Skin of body (tissue), 2 donors: ENCODE measurements around the gene LMF2. TPM values are rescaled to one million over a fixed set of nuclear protein-coding genes. Genes with fewer than 3 reads are reported as not detected.
"Not testable (repeated sequence)": the region's sequence is repeated elsewhere in the genome, so short reads cannot be mapped to it uniquely, and the experiment has no call there.

Experiments used
- DNase-seq: peaks from one replicate; lab custom pipeline; 2025; lab: John Stamatoyannopoulos, UW
- total RNA-seq: library from RNA; depleted of rRNA; stranded (reverse); fragments of >200 nt; gene quantifications from one replicate; pipeline ENCODE4 v1.2.3, GENCODE V29; 2014

LMF2 gene
- total RNA-seq, 1 donor from 2014 or later, result 16.1 TPM

DNA sequence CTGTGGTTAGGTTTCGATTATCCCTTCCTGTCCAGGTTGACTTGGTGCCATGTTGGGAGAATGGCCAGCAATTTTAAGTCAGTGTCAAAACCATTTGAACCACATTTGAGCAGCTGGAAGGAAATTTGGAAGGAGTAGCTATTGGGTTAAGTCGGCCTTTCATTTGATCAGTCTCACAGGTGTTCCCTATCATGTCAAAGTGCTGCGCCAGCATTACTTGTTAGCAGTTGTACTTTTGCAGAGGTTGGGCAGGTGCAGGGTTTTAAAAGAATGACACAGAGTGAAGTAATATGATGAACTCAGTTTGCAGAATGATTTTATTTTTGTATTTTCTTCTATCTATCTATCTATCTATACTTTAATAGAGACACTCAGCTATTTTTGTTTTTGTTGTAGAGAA, 28.7 kb upstream of the LMF2 start:
- DNase-seq, result no peak

DNA sequence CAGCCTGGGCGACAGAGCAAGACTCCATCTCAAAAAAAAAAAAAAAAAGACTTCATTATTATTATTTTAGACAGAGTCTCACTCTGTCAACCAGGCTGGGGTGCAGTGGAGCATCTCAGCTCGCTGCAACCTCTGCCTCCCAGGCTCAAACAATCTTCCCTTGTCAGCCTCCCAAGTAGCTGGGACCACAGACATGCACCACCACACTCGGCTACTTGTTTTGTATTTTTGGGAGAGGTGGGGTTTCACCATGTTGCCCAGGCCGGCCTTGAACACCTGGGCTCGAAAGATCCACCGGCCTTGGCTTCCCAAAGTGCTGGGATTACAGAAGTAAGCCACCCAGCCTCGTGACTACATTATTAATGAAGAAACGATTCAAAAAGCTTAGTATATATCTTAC, 27.6 kb upstream of the LMF2 start:
- no peak for DNase-seq

DNA sequence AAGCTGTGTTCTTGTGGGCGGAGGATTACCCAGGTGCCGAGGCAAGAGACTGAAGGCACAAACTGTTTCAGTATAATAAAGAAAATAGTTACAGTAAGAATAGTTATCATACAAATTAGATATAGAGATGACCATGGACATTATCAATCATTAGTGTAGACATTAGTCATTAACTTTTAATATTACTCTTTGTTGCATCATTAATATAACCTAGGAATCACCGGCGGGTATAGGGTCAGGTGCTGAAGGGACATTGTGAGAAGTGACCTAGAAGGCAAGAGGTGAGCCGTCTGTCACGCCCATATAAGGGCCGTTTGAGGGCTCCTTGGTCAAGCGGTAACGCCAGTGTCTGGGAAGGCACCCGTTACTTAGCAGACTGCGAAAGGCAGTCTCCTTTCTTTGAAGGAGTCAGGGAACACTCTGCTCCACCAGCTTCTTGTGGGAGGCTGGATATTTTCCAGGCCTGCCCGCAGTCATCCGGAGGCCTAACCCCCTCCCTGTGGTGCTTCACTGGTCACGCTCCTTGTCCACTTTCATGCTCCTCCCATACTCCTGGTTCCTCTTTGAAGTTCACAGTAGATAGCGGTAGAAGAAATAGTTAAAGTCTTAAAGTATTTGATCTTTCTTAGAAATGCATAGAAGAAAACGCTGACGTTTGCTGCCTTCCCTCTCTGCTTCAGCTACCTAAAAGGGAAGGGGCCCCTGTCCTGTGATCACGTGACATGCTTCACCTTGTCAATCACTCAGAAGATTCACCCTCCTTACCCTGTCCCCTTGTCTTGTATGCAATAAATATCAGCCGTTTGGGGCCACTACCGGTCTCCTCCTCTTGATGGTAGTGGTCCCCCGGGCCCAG, 26.6 kb upstream of the LMF2 start:
- DNase-seq, result not testable (repeated sequence)

DNA sequence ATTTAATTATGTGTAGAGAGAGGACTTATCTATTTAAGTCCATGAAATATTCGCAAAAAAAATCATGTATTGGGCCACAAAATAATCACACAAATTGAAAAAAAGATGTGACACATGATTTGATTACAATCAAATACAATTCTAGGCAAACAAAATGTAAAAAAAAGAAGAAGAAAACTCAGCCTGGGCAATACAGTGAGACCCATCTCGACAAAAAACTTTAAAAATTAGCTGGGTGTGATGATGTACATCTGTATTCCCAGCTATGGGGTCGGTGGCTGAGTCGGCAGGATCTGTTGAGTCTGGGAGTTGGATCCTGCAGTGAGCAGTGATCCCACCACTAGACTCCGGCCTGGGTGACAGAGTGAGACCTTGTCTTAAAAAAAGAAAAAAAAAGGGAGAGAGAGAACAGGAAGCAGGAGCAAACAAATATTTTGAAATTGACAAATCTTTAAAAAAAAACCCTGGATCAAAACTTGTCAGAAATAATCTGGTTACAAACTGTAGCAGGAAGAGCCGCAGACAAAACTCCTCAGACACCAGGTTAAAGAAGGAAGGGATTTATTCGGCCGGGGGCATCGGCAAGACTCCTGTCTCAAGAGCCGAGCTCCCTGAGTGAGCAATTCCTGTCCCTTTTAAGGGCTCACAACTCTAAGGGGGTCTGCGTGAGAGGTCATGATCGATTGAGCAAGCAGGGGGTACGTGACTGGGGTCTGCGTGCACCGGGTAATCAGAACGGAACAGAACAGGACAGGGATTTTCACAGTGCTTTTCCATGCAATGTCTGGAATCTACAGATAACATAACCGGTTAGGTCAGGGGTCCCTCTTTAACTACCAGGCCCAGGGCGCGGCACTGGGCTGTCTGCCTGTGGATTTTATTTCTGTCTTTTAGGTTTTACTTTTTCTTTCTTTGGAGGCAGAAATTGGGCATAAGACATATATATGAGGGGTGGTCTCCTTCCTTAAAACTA, 25.6 kb upstream of the LMF2 start:
- DNase-seq, result no peak

DNA sequence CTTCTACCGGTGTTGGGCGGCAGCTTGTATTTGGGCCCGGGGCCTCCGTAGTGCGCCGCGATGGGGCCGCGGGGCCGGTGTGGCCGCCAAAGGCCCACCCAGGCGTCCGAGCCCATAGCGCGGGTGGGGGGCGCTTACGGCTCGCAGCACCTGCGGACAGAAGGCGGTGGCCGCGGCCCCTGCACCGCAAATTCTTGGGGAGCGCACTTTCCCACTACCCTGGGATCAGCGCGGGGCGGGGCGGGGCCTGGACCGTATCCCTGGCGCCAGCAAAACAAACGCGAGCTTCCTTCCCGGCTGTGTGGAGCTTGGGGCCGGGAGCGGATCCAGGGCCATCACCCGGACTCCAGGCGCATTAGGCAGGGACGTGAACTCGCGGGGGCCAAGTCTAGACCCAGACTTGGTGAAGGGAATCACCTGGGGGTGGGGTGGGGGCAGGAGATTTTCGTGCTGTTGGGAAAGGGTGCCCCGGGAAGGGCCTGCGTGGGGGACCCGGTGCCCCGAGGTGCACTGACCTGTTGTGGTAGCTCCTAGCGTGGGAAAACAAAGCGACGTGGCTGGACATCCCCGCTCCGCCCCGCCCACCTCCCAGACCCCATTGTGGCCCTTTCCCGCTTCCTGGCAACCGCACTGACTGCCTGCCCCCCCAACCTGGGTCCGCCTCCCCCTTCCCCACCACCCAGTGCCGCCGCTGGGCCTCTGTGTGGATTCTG, 24.6 kb upstream of the LMF2 start:
- peak; percentile 29 for DNase-seq

DNA sequence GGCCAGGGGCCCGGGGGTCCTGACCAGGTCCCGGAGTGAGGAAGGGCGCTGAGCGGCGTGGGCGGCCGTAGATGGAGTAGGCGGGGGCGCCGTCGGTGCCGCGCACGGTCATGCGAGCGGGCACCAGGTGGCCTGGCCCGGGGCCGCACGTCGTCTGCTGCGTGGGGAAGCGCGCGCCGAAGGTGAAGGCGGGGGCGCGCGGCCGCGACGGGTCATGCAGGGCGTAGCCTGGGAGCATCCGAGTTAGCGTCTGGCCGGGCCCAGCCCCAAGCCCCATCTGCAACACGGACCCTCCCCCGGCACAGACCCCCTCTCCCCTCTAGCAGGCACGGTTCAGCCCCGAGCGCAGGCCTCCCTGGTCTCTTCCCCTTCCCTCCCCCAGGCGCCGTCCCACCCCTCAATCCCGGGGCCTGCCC, 24.1 kb upstream of the LMF2 start:
- no peak for DNase-seq

DNA sequence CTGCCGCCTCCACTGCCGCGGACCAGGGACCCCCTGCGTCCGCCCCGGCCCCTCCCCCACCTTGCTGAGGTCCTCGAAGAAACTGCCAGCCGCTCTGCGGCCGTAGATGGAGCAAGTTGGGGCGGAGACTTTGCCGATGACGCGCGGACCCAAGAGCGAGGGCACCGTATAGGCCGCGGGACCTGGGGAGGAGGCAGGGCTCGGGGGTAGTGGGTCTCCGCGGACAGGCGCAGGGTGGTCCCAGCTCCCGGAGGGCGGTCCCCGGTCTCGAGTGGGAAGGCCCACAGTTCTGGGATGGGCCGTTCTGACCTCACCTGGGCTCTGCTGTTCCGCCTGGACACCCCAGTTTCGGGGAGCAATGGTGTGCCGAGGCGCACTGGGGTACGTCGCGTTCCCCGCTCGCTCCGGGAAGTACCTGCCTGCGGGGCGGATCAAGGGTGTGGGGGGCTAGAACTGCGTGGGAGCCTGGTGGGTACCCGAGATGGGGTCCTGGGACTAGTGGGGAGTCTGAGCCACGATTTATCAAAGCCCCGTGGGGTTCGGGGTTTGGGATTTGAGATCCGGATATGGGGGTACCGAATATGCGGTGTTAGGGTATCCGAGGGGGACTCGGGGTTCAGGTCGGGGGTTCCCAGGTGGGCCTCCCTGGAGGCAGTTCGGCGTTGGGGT, 23.5 kb upstream of the LMF2 start:
- peak; percentile 26 for DNase-seq

DNA sequence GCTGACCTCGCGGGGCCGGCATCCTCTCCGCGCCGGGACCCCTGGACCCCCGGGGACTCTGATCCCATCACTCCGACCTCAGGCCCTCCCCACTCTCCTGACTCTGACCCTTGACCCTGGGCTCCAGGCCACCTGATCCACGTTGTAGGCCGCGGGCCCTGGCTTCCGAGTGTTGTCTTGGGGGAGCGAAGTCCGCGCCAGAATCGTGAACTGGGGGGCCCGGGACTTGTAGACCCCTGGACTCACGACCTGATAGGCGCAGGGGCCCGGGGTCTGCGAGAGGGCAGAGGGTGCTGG, 23.0 kb upstream of the LMF2 start:
- no peak for DNase-seq

DNA sequence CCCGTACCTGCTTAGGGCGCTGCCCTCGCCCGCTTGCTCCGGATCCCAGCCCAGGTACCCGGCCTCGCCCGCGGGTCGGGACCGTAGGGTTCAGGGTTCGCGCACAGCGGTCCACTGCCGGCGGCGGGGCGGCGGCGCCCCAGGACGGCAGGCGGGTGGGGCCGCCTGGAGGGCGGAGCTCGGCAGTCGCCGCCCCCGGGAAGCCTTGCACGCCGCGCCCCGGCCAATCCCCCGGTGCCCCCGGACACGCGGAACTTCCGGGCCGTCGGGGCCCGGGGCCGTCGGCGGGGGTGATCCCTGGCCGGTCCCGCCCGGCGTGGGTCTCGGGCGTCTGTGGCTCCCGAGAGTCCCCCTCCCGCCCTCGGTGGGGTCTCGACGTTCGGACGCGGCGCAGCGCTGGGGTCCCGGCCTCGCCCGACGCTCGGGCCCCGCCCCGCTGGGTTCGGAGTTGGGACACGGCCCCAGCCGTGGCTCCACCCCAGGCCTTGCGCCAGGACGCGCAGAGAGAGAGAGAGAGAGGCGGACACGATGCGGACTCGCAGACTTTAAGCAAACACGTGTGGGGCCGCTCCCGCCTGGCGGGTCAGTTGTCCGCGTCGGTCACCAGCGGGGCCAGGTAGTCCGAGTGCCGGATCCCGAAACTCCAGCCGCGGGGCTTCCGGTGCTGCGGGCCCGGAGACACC, 22.5 kb upstream of the LMF2 start, which contains the start of gene TYMP:
TSS of gene TYMP (minus strand) at position 116 of the 683 bp plus-strand sequence. CDS start 303 bp downstream, outside the sequence.
- no peak for DNase-seq

DNA sequence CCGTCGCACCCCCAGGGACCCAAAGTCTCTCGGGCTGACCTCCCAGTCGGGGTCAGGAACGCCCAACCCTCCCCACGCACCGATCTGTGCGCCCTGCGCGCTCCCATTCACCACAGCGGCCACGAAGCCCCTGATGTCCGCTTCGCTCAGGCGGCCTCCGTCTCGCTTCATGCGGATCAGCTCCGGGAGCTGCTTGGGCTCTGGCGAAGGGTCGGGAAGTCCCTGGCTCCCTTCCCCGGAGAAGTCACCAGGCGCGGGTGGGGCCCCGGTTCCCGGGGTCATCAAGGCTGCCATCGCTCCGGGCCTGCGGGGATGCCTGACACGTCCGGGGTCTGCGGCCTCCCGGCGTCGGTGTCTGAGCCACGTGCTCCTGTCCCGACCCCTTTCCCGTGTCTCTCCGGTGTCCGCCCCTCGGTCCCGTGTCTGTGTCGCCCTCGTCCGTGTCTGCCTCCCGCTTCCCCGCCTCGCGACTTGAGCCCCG, 22.0 kb upstream of the LMF2 start:
- no peak for DNase-seq

DNA sequence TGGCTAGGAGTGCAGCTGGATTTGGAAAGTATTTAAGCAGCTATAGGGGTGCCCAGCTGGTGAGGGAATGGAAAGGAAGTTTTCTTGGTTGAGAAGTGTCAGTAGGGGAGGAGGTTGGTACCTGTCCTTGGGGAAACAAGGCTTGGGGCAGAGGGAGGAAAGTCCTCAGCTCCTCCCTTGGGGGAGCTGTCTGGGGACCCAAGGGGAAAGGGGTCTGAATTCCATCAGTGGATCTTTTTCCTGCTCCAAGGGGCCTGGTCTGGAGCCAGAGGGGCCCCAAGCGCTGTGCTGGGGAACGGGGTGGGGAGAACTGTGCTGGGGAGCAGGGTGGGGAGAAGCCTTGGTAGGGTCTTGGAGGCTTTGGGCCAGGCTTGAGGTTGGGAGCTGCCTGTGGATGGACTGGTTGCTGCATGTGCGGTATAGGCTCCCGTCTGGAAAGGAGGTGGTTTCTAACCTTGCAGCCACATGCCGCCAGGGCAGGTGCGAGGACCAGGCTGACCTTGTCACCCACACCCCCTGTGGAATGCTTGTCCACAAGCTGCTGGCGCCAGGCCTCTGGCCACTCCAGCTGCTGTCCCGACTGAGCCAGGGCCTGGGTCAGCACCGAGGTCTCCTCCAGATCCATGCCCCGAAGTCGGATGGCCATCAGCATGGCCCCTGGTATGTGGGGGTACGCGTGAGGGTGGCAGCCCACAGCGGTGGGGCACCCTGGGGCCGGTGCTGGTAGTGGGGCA, 21.3 kb upstream of the LMF2 start:
- no peak for DNase-seq

DNA sequence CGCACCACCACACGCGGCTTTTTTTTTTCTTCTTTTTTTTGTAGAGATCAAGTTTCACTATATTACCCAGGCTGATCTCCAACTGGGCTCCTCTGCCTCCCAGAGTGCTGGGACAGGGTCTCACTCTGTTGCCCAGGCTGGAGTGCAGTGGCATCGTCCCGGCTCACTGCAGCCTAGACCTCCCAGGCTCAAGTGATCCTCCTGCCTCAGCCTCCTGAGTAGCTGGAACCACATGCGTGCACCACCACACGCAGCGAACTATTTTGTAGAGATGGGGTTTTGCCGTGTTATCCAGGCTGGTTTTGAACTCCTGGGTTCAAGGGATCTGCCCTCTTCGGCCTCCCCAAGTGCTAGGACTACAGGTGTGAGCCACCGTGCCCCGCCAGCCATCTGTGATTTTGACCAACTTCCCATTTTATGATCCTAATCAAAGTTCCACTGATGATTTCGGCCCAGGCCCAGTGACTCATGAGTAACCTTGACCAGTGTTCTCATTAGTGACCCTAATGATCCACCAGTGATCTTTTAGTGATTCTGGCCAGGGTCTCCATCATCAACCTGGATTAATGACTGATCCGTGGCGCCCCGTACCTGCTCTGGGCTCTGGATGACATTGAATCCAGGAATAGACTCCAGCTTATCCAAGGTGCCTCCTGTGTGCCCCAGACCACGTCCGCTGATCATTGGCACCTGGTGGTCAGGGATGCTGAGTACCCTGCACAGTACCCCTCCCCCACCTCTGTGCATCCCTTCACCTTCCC, 20.6 kb upstream of the LMF2 start:
- DNase-seq, result no peak

DNA sequence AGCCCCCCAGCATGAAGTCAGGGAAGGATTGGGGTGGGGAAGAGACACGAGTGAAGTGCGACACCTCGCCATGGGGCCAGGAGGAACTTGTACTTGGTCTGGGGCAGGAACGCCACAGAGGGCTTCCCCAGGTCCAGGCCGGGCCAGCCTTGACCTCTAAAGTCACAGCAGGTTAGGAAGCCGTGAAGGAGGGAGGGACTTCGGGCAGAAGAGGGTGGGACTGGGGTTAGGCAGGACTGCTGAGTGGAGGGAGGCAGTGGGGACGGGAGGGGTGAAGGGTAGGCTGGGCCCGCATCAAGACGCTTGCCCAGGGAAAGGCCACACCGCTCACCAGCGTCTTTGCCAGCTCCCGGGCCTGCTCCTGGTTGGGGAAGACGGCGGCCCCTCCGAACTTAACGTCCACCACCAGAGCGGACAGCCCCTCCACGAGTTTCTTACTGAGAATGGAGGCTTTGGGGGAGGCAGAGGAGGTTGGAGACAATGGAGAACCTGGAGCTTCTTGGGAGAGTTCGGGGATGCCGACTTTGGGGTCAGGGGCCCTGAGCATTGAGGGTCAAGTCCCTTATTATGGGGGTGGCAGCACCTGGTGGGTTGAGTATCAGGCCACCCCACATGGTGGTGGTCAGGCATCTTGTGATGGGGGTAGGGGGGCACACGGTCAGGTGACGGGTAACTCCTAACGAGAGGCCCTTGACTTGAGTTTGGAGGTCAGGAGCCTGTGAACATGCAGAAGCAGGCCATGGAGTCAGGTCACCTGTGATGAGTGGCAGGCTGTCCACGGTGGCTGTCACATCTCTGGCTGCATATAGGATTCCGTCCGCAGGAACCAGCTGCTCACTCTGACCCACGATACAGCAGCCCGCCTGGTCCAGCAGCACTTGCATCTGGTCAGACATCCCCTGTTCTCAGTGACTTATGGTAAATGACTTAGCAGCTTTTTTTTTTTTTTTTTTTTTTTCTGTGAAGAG, 19.6 kb upstream of the LMF2 start:
- DNase-seq, result peak; percentile 19

DNA sequence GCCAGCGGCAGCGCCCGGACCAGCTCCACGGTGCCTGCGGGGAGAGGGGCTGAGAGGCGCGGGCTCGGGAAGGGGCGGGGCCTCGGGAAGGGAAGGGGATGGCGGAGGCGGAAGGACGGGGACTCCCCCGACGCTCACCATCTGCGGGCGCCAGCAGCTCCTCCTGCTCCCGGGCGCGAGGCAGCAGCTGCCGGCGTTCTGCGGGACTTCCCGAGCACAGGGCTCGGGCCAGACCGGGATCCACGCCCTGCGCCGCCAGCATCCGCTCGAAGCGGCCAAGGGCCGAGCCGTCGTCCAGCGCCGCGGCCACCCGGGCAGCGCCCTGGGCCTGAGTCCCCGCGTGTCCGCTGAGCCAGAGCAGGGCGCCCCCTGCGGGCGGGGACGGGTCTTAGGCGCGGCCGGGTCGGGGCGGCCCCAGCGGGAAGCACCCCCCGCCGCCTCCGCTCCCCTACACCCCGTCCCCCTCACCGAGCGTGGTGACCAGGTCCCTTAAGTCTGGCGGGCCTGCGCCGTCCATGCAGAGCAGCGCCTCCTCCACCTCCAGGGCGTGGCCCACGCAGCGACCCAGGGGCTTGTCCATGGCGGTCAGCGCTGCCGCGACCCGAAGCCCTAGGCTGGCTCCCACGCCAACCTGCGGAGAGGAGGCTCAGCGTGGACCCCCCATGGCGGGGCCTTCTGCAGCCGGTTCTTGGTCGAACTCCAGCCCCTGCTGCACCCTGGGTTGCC, 18.8 kb upstream of the LMF2 start:
- peak; percentile 77 for DNase-seq

DNA sequence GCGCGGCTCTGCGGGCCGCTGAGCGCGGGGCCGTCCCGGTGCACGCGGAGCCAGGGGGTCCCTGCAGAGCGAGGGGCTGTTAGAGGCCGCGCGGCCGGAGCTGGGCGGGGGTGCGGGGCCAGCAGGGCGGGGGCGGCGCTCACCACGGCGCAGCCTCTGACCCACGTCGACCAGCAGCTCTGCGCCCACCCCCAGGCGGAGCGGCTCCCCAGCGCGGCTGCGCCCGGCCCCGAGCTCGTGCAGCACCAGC, 18.3 kb upstream of the LMF2 start:
- DNase-seq, result no peak

DNA sequence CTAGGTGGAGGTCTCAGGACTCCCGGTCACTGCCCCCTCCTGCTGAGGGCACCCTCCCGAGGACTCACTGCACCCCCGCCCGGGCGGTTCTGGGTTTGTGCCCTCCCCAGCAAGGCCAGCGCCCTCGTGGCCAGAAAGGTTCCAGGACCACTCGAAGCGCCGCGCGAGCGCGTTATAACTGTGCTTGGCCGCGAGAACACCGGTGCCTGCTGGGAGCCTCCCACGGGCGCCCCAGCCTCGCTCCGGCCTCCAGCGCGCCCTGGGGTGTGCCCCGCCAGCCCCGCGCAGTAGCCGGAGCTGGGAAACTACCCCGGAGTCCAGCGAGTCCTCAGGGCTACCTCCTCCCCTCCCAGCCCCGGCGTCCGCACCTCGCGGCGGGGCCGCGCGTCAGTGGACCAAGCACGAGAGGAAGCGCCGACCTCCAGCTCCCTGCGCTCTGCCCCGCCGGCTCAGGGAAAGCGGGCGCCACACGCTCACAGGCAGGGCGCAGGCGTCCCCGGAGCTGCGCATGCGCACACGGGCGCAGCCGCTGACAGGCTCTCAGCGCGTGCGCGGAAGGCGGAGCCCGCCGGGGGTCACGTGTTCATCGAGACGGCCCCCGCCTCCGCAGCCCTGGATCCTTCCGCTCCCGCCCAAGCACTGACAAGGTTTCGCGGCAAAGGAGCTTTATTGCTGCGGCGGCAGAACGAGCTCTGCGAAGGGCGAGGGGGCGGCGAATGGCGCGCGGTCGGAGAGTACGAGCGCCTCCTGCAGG, 17.8 kb upstream of the LMF2 start, which contains the start of gene SCO2:
TSS of gene SCO2 (minus strand) at position 495 of the 754 bp plus-strand sequence. CDS start 1,187 bp downstream, outside the sequence.
- peak; percentile 98 for DNase-seq
